H4 (cell line): ENCODE data around the gene IGIP. TPM values are rescaled to one million over a fixed set of nuclear protein-coding genes. Genes with fewer than 3 reads are reported as not detected.
A peak's percentile ranks its signal among the peaks of the same experiment; 100 is the strongest.

Experiments used
- DNase-seq: peaks from one replicate; pipeline ENCODE4 v3.0.0-alpha.2; 2015; ENCODE audit warnings: low spot score
- total RNA-seq: library from RNA; depleted of rRNA; stranded (reverse); fragments of >200 nt; shearing (Covaris generic); gene quantifications from 2 replicates; pipeline ENCODE4 v1.2.3, GENCODE V29; 2014; rRNA removed

Gene IGIP
- total RNA-seq, 1 experiment from 2014 or later, result 1.9 TPM

DNA sequence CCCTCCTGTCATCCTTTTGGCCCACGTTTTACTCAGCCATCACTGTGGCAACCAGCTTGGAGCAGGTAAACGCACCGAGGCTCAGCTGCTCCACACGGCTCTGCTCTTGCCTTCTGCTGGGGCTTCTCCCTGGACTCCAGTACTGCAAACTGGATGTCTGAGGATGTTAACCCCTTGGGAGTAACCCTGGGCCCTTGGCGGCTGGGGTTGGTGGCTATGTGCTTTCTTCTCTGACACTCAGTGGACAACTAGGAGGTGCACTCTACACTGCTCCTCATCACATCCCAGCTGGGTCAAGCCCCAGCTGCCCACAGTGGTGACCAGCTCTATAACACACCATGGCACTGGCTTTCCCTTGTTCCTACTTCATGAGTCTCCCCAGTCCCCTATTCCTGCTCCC, 37.0 kb downstream of the IGIP start:
- DNase-seq, result no peak

DNA sequence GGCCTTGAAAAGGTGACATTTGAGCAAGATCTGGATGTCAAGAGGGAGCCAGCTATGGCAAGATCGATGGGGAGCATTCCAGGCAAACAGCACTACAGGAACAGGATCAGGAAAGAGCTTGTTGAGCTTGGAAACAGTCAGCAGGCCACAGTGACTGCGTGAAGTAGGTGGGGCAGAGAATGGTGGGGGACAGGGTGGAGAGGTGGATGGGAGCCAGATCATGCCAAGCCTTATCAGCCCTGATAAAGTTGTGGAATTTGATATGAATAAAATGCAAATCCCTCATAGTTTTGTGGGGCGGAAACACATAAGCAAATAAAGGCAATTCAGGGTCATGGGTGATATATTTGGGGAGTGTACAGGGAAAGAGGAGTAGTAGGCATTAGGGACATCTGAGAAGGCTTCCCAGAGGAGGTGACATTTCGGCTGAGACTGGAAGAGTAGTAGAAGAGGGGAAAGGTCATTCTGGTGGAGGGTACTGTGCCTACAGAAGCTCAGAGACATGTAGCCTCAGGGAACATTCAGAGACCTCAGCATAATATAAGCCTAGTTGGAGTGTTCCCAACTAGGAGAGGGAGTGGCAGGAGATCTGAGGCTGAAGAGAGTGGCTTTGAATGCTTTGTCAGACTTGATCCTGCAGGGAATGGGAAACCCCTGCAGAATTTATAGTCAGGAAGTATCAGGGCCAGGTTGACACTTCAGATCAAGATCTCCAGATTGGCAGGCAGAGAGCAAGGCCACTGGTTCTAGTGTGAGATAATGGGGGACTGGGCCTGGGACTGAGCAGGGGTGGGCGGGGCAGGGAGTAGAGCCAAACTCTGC, 39.6 kb downstream of the IGIP start:
- no peak for DNase-seq

DNA sequence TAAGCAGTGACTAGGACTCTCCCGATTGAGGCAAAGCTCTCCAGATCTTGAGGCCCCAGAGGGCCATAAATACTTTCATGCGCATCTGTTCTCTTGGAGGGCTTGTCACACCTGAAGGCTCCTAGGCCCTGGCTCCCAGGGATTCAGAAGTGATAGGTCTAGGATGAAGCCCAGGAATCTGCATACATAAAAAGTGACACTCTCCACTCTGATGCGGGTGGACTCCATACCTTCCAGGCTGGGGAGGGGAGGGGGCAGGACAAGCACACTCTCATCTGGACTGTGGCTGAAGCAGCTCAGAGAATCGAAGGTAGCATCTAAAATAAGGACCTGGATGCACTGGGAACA, 40.2 kb downstream of the IGIP start:
- no peak for DNase-seq

DNA sequence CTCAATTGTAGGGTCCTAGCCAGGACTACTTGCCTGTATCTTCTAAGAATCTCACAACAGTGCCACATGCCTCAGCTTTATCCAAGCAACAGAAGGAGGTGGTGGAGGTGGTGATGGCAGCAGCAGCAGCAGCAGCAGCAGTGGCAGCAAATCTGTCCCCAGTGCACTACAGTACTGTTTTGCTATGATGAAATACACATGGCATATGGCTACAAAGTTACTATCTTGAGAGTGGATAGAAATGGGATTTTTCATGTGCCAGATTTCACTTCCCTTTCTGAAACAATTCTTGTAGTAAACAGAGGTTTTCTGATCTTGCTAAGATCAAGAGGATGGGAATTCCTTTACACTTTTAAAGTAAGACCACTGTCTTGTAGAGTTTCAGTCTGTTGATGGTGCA, 41.2 kb downstream of the IGIP start:
- no peak for DNase-seq

DNA sequence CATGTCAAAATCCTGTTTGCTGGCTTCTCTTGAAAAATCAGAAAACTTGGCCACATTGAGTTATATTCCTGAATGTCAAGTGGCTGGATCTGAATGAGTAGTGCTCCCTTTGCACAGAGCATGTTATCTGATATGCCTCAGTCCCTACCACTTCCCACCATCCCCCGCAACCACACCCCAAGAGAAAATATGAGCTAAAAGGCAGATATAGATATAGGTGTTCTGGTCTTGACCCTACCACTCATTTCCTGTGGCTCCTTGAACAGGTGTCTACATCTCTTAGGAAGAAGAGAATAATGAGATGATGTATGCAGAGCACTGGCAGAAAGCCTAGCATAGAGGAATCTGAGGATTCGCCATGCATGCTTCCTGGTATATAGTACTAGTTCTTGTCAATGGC, 42.6 kb downstream of the IGIP start:
- no peak for DNase-seq

DNA sequence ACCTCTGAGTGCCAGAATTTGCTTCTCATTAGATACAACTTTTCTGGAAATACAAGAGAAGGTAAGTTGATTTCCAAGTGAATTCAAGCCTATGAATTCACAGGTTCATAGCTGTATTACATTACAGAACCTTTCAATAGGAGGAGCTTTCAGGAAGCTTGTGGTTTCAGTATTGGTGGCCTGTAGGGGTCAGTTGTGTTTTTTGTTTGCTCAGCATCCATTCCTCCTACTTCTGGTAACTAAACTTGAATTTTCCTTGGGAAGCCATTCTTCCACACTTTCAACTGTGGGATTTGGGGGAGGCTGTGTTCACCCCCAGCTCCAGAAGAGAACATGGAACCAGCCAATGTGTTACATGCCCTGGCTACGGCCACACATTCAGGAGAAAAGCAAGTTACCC, 43.7 kb downstream of the IGIP start:
- no peak for DNase-seq

DNA sequence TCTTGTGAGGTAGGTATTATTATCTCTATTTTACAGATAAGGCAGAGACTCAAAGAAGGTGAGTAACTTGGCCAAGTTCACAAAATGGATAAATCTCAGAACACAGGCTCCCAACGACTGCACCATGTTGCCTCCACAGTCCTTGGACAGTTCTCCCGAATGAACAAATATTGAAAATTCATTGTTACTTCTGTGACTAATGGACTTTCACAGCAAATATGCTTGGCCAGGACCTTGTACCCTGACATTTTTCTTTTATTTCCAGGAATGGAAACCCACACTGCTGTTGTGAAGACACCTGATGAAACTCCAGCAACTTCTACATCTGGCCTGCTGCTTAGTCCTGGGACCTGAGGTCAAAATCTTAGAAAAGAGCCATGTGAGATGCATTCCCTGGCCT, 46.7 kb downstream of the IGIP start:
- no peak for DNase-seq

DNA sequence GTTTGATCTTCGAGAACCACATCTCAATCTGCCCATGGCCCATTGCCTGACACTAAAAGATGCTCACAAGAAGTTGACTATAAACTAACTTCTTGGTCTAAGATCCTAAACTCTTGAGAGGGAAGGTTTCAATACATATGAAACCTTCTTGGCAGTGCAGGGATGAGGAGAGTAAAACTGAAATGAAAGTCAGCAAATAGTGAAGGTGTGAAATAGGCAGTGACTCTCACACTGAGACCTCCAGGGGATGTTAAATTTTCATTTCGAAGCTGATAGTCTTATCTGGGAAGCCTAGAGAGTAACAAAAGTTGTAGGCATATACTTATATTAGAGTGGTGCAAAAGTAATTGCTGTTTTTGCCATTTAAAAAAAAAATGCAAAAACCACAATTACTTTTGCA, 48.3 kb downstream of the IGIP start:
- no peak for DNase-seq

DNA sequence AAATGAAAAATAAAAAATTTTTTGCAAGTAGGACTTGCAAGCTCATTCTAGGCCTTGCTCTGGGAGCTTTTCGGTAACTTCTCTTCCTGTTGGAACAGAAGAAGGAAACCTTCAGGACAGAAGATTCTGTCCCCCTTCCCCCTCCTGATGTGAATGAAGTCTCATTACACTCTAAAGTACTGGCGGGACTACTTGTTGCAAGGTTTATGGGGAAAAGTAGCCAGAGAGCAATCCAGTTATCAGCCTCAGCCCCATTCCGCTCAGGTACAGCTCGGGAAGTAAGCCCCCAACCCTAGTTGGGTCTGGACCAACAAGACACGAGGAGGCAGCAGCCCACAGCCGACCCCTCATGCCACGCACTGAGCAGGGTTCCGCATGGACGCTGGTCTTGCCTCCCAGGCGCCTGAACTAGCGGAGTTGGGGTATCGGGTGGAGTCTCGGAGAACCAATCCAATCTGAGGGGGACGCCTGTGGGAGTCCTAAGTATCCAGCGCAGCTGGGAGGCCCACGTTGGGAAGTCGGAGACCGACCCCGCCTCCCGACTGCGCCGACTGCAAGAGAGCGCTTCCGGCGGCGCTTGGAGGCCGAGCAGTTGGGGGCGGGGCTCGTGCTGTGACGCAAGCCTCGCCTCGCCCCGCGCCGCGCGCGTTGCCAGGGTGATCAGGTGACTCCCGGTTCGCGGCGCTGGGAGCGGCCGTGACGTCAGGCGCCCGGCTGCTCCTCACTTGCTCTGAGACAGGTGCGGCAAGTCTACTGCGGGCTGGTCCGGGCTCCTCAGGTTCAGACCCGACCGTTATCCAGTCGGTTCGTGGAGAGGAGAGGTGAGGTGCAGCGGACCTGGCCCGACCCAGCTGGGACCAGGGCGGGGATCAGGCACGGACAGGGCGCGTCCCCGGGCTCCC, 49.0 kb downstream of the IGIP start, which contains the start of gene CYSTM1:
TSS of gene CYSTM1 (plus strand) at position 724 of the 902 bp plus-strand sequence. CDS start 19,278 bp downstream, outside the sequence.
- peak; percentile 91 for DNase-seq

DNA sequence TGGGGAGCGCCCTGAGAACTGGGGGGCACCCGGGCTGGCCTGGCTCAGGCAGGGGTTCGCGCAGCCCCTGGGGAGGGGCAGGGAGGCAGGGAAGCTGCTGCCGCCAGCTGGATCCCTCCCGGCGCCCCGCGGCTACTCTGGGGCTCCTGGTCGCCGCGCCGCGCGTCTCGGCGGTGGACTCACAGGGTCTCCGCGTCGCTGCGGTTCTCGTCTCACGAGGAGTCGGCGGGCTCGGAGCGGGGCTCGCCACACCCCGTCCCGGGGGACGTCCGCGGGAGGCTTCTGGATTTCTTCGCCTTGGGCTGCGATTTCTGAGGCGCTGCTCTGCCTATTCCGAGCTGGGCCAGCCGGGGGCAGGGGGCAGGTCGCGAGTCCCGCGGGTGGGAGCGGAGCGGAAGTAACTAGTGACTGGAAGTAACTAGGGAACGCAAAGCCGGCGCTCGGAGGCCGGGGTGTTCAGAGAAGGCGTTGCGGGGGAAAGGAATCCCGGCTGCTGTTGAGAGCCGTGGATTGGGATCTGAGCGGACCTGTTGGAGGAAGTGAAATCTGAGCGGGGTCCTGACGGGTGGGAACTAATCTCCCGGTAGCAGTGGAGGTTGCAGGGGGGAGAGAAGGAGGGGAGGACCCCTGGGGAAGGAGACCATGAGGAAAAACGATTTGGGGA, 49.8 kb downstream of the IGIP start:
- DNase-seq, result peak; percentile 38

DNA sequence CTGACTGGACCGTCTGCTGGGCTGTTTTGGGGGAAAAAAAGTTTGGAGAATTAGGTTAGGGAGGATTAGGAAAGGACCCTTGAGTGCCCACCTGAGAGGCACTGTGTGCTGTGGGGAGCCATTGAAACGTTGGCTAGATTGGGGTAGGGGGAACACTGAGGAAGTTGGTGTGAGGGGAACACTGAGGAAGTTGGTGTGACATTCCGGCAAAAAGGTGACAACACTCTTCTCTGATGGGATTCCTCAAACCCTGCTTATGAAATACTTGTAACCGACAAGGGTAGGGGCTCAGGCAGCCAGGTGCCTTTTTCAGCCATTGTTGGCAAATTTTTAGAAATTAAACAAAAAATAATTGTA, 50.3 kb downstream of the IGIP start:
- no peak for DNase-seq

DNA sequence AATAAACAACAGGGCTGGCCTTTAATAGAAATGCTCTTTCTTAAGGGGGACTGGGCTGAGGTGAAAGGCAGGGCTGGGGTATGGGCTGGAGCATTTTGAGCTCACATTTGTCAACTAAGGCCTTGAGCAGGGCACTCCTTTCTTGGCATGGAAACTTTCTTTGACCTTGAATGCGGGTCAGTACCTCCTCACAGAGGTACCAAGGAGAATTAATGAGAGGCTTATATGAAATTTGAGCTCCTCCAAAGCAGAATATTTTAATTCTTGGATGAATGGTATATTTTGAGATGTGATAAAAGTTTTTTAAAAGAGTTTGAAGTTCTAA, 52.3 kb downstream of the IGIP start:
- DNase-seq, result no peak

DNA sequence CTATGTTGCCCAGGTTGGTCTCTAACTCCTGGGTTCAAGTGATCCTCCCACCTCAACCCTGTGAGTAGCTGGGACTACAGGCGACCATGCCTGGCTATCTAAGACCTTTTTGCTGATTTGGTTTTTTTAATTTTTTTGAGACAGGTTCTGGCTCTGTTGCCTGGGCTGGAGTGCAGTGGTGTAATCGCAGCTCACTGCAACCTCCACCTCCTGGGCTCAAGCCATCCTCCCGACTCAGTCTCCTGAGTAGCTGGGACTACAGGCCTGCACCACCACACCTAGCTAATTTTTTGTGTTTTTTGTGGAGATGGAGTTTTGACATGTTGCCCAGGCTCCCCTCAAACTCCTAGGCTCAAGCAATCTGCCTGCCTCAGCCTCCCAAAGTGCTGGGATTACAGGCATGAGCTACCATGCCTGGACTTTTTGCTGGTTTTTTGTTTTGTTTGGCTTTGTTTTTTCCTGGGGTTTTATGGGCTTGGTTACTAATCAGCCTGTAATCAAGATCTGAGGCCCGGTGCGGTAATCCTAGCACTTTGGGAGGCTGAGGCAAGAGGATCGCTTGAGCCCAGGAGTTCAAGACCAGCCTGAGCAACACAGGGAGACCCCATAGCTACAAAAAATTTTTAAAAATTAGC, 52.9 kb downstream of the IGIP start:
- DNase-seq, result no peak

Other genes with a start within 250 kb of the IGIP start
- 0.14 and 0.25 TPM in 2 replicates for gene NRG2, start 82.6 kb upstream of the IGIP start, total RNA-seq
- 4.0 and 5.6 TPM in 2 replicates for gene PURA, start 11.8 kb upstream of the IGIP start, total RNA-seq
- 15.4 and 23.0 TPM in 2 replicates for gene CYSTM1, start 49.3 kb downstream of the IGIP start, total RNA-seq
- 58.8 and 77.4 TPM in 2 replicates for gene PFDN1, start 177.2 kb downstream of the IGIP start, total RNA-seq
- 1.3 and 1.9 TPM in 2 replicates for gene HBEGF, start 220.7 kb downstream of the IGIP start, total RNA-seq
- not detected in 2 replicates for gene SLC4A9, start 234.3 kb downstream of the IGIP start, total RNA-seq